ENCODE measurements around the gene BCL6B. TPM values are rescaled to one million over a fixed set of nuclear protein-coding genes. Genes with fewer than 3 reads are reported as not detected.

BCL6B gene
- total RNA-seq, 1 experiment from 2014 or later: 0.18 TPM

GRCh38 chr17:7078711-7079110, 55.9 kb downstream of the BCL6B start:
- in situ Hi-C loops (cut with HindIII; ENCODE audit: low pct_unique_long_range_greater_than_20kb, low sequenced_read_pairs): no loop called here

More at GRCh38 chr17:7078711-7079110, 55.9 kb downstream of the BCL6B start:
- Histone ChIP-seq H3K36me3 (ENCODE audit: control insufficient read depth, insufficient read depth, low read length) (no peaks in the 10 kb centered on the region), H3K4me3 (ENCODE audit: low read depth in 2 of 2, low read length in 2 of 2) (no peak overlapping the region), H3K9me3 (ENCODE audit: control insufficient read depth, insufficient read depth, low read depth, low read length) (no peaks in the 10 kb centered on the region), H3K27me3 (ENCODE audit: control insufficient read depth, insufficient read depth, low read length) (no peaks in the 10 kb centered on the region), H3K4me1 (ENCODE audit: control insufficient read depth, insufficient read depth, low read length) (no peaks in the 10 kb centered on the region), H3K27ac (ENCODE audit: low read length) (no peak overlapping the region)
- BruUV-seq (replicated peaks): no TSS peak
- CTCF ChIA-PET: no interaction called here
- DNase-seq (ENCODE audit: low read depth, low spot score) (no peak), ATAC-seq (no peak)
- POLR2A ChIA-PET: interaction anchor here (0.6 kb wide), 1 partner anchor 9 kb away, joined by 3 read pairs; no protein-coding TSS in a partner anchor
- intact Hi-C loops (cut with micrococcal nuclease; ENCODE audit: unreplicated experiment): no loop called here
- no peak for TF ChIP-seq TCF7L2 (IDR thresholded peaks at IDR 0.05; ENCODE audit: low read depth, low read length)
- TF ChIP-seq SIN3A (IDR thresholded peaks at IDR 0.05; ENCODE audit: borderline replicate concordance, insufficient read depth, low read depth, low read length): no peak
- TF ChIP-seq CTCF (IDR thresholded peaks at IDR 0.05): no peak
- no peak for TF ChIP-seq REST (IDR thresholded peaks at IDR 0.05; ENCODE audit: insufficient read depth in 1 of 2, low read depth in 2 of 2, low read length in 1 of 2)
- no peak for TF ChIP-seq POLR2AphosphoS5 (IDR thresholded peaks at IDR 0.05; ENCODE audit: low read depth, low read length)

Other genes with a start within 250 kb of the BCL6B start
- not detected for gene FBXO39, start 246.8 kb upstream of the BCL6B start, total RNA-seq (2021; ENCODE audit: unreplicated experiment)
- gene TEKT1, start 191.3 kb upstream of the BCL6B start, total RNA-seq (2021; ENCODE audit: unreplicated experiment): not detected
- gene ALOX12, start 27.0 kb upstream of the BCL6B start, total RNA-seq (2021; ENCODE audit: unreplicated experiment): not detected
- gene RNASEK, start 10.4 kb upstream of the BCL6B start, total RNA-seq (2021; ENCODE audit: unreplicated experiment): 196 TPM
- gene SLC16A13, start 13.0 kb downstream of the BCL6B start, total RNA-seq (2021; ENCODE audit: unreplicated experiment): 13.1 TPM
- not detected for gene SLC16A11, start 21.0 kb downstream of the BCL6B start, total RNA-seq (2021; ENCODE audit: unreplicated experiment)
- gene CLEC10A, start 57.2 kb downstream of the BCL6B start, total RNA-seq (2021; ENCODE audit: unreplicated experiment): not detected
- 0.21 TPM for gene ASGR2, start 91.8 kb downstream of the BCL6B start, total RNA-seq (2021; ENCODE audit: unreplicated experiment)
- 1.3 TPM for gene ASGR1, start 156.3 kb downstream of the BCL6B start, total RNA-seq (2021; ENCODE audit: unreplicated experiment)
- gene DLG4, start 196.8 kb downstream of the BCL6B start, total RNA-seq (2021; ENCODE audit: unreplicated experiment): 32.4 TPM
- gene ACADVL, start 196.9 kb downstream of the BCL6B start, total RNA-seq (2021; ENCODE audit: unreplicated experiment): 305 TPM
- 84.2 TPM for gene DVL2, start 211.5 kb downstream of the BCL6B start, total RNA-seq (2021; ENCODE audit: unreplicated experiment)
- 69.3 TPM for gene PHF23, start 216.4 kb downstream of the BCL6B start, total RNA-seq (2021; ENCODE audit: unreplicated experiment)
- 289 TPM for gene GABARAP, start 219.4 kb downstream of the BCL6B start, total RNA-seq (2021; ENCODE audit: unreplicated experiment)
- 132 TPM for gene CTDNEP1, start 228.7 kb downstream of the BCL6B start, total RNA-seq (2021; ENCODE audit: unreplicated experiment)
- 89.5 TPM for gene ELP5, start 229.2 kb downstream of the BCL6B start, total RNA-seq (2021; ENCODE audit: unreplicated experiment)
- gene CLDN7, start 239.4 kb downstream of the BCL6B start, total RNA-seq (2021; ENCODE audit: unreplicated experiment): 43.1 TPM

Measured in Panc1 (cell line).